ENCODE data around the gene CLDN3. TPM values are rescaled to one million over a fixed set of nuclear protein-coding genes. Genes with fewer than 3 reads are reported as not detected.

Gene CLDN3
- polyA plus RNA-seq, 1 donor from 2014 or later = not detected

- Histone ChIP-seq H3K27me3 (ENCODE audit: insufficient read depth, low read depth, low read length) (peaks cover 11% of the 10 kb centered on the region), H4K20me1 (ENCODE audit: insufficient read depth) (no peaks in the 10 kb centered on the region), H3F3A (ENCODE audit: insufficient read depth, low read length, poor library complexity, severe bottlenecking) (no peaks in the 10 kb centered on the region), H3K79me2 (replicated peaks; ENCODE audit: insufficient read depth, low read length) (no peaks in the 10 kb centered on the region), H3K36me3 (ENCODE audit: insufficient read depth, low read length) (no peaks in the 10 kb centered on the region), H3K9me2 (ENCODE audit: insufficient read depth, low read length) (no peaks in the 10 kb centered on the region), H3K9me3 (ENCODE audit: low read length) (no peaks in the 10 kb centered on the region), H3K4me3 (ENCODE audit: low read length) (peak overlapping the region; percentile 61), H2AFZ (ENCODE audit: low read depth, low read length) (no peak overlapping the region), H3K9ac (ENCODE audit: low read length) (no peak overlapping the region), H3K4me2 (ENCODE audit: low read length) (no peak overlapping the region), H3K27ac (ENCODE audit: low read length) (no peak overlapping the region)
- no peak for TF ChIP-seq REST (IDR thresholded peaks at IDR 0.05; ENCODE audit: borderline replicate concordance)
- TF ChIP-seq TAF1 (IDR thresholded peaks at IDR 0.05; ENCODE audit: low read depth) = no peak
- TF ChIP-seq SMC3 (conservative IDR thresholded peaks at IDR 0.05; ENCODE audit: poor library complexity) = no peak
- TF ChIP-seq EP300 (conservative IDR thresholded peaks at IDR 0.05; ENCODE audit: poor library complexity, severe bottlenecking) = no peak
- TF ChIP-seq POLR2AphosphoS5 (IDR thresholded peaks at IDR 0.05) = no peak
- no peak for TF ChIP-seq RAD21 (conservative IDR thresholded peaks at IDR 0.05)
- no peak for TF ChIP-seq MXI1 (conservative IDR thresholded peaks at IDR 0.05; ENCODE audit: poor library complexity, severe bottlenecking)
- no peak for TF ChIP-seq CTCF (IDR thresholded peaks at IDR 0.05; ENCODE audit: poor library complexity, severe bottlenecking)
- TF ChIP-seq EZH2 (IDR thresholded peaks at IDR 0.05; ENCODE audit: borderline replicate concordance, insufficient read depth, low read length, poor library complexity, severe bottlenecking) = no peak
Observed at GRCh38 chr7:73770860-73771670, 995 bp upstream of the CLDN3 start.

GRCh38 chr7:73769481-73770001 is 529 bp downstream of the CLDN3 start:
- no peaks in the 10 kb centered on the region for H3K9me3 ChIP-seq (ENCODE audit: low read length)
- no peak overlapping the region for H2AFZ ChIP-seq (ENCODE audit: low read depth, low read length)
- H3K79me2 ChIP-seq (replicated peaks; ENCODE audit: insufficient read depth, low read length) = no peaks in the 10 kb centered on the region
- peaks cover 11% of the 10 kb centered on the region for H3K27me3 ChIP-seq (ENCODE audit: insufficient read depth, low read depth, low read length)
- no peaks in the 10 kb centered on the region for H3K36me3 ChIP-seq (ENCODE audit: insufficient read depth, low read length)
- H3F3A ChIP-seq (ENCODE audit: insufficient read depth, low read length, poor library complexity, severe bottlenecking) = no peaks in the 10 kb centered on the region
- no peak overlapping the region for H3K4me3 ChIP-seq (ENCODE audit: low read length)
- H3K27ac ChIP-seq (ENCODE audit: low read length) = no peak overlapping the region
- H4K20me1 ChIP-seq (ENCODE audit: insufficient read depth) = no peaks in the 10 kb centered on the region
- no peaks in the 10 kb centered on the region for H3K9me2 ChIP-seq (ENCODE audit: insufficient read depth, low read length)
- no peak for TF ChIP-seq RAD21 (conservative IDR thresholded peaks at IDR 0.05)
- no peak for TF ChIP-seq CTCF (IDR thresholded peaks at IDR 0.05; ENCODE audit: poor library complexity, severe bottlenecking)
- TF ChIP-seq TAF1 (IDR thresholded peaks at IDR 0.05; ENCODE audit: low read depth) = no peak
- no peak for TF ChIP-seq EZH2 (IDR thresholded peaks at IDR 0.05; ENCODE audit: borderline replicate concordance, insufficient read depth, low read length, poor library complexity, severe bottlenecking)
- TF ChIP-seq EP300 (conservative IDR thresholded peaks at IDR 0.05; ENCODE audit: poor library complexity, severe bottlenecking) = no peak
- no peak for TF ChIP-seq MXI1 (conservative IDR thresholded peaks at IDR 0.05; ENCODE audit: poor library complexity, severe bottlenecking)
- TF ChIP-seq REST (IDR thresholded peaks at IDR 0.05; ENCODE audit: borderline replicate concordance) = no peak
- no peak for TF ChIP-seq POLR2AphosphoS5 (IDR thresholded peaks at IDR 0.05)
- TF ChIP-seq SMC3 (conservative IDR thresholded peaks at IDR 0.05; ENCODE audit: poor library complexity) = no peak
- no peak overlapping the region for H3K9ac ChIP-seq (ENCODE audit: low read length)
- H3K4me2 ChIP-seq (ENCODE audit: low read length) = no peak overlapping the region

Data from neural cell (in vitro differentiated cells).